ENCODE data around the gene CAPS. TPM values are rescaled to one million over a fixed set of nuclear protein-coding genes. Genes with fewer than 3 reads are reported as not detected.

CAPS gene
- total RNA-seq, 1 experiment from 2014 or later, result 2.3 TPM

- TF ChIP-seq CTCF (conservative IDR thresholded peaks at IDR 0.05), result no peak
- Histone ChIP-seq H2BK120ac (ENCODE audit: low read depth, low read length, poor library complexity, severe bottlenecking) (no peak overlapping the region), H2BK12ac (ENCODE audit: insufficient read length, low read depth, low read length) (no peak overlapping the region), H3K27ac (ENCODE audit: insufficient read length, low read depth, low read length) (no peak overlapping the region), H3K9me3 (ENCODE audit: control insufficient read depth, low read depth, low read length) (no peaks in the 10 kb centered on the region), H4K8ac (replicated peaks; ENCODE audit: insufficient read length, low read depth, low read length) (no peak overlapping the region), H3K79me1 (ENCODE audit: insufficient read depth, low read depth, low read length, poor library complexity, severe bottlenecking) (peaks cover 4% of the 10 kb centered on the region), H2AK5ac (ENCODE audit: insufficient read length, low read length) (no peak overlapping the region), H3K27me3 (ENCODE audit: insufficient read depth, low read length) (no peaks in the 10 kb centered on the region), H3K23ac (ENCODE audit: insufficient read length, low read depth, low read length) (no peak overlapping the region), H2BK5ac (ENCODE audit: insufficient read length, low read length) (no peak overlapping the region), H3T11ph (ENCODE audit: low read length) (no peak overlapping the region), H3K18ac (ENCODE audit: insufficient read length, low read depth, low read length) (no peak overlapping the region), H4K20me1 (ENCODE audit: control insufficient read depth, insufficient read depth, insufficient read length) (no peaks in the 10 kb centered on the region), H3K56ac (ENCODE audit: insufficient read length, low read depth, low read length) (no peak overlapping the region), H3K14ac (ENCODE audit: insufficient read depth, low read length) (peak overlapping the region; percentile 0; the same call in 1 of the 2 replicates), H3K4ac (ENCODE audit: low read depth, low read length) (no peak overlapping the region), H3K9ac (ENCODE audit: extremely low read depth, insufficient read length, low read length) (no peak overlapping the region), H3K23me2 (ENCODE audit: insufficient read length, low read depth, low read length, poor library complexity, severe bottlenecking) (no peaks in the 10 kb centered on the region), H4K91ac (ENCODE audit: insufficient read length, low read depth, low read length) (no peak overlapping the region), H4K5ac (ENCODE audit: insufficient read length, low read depth, low read length) (no peak overlapping the region), H2BK15ac (ENCODE audit: low read depth, low read length) (no peak overlapping the region), H3K4me1 (ENCODE audit: insufficient read depth, low read length) (peaks cover 19% of the 10 kb centered on the region), H2AFZ (ENCODE audit: low read length) (no peak overlapping the region), H3K4me2 (ENCODE audit: insufficient read depth, insufficient read length, low read length) (no peak overlapping the region), H3K79me2 (ENCODE audit: insufficient read depth, low read length) (peaks cover 38% of the 10 kb centered on the region; the same call in 1 of the 2 replicates), H2BK20ac (ENCODE audit: low read depth, low read length, poor library complexity, severe bottlenecking) (no peak overlapping the region)
- Mint-ChIP-seq H3K36me3 (ENCODE audit: insufficient read depth in 1 of 3, low read depth in 3 of 3) (no peaks in the 10 kb centered on the region), H3K27ac (peak overlapping the region; percentile 3 to 73 (median 73); a peak in 4 of 7 replicates), H3K27me3 (ENCODE audit: low read depth) (no peaks in the 10 kb centered on the region), H3K4me3 (no peak overlapping the region; a peak in 1 of 5 replicates), H3K9me3 (no peaks in the 10 kb centered on the region), H3K4me1 (peaks cover 67 to 68% of the 10 kb centered on the region in 2 experiments)
- WGBS (ENCODE audit: extremely low coverage, insufficient read length, low lambda C conversion rate), result no CpG with 5 or more reads among the region's 21 CpGs
- DNase-seq, result no peak
These were observed 44.2 kb downstream of the CAPS start for GRCh38 chr19:5958074-5958850.
